HL-60 (cell line): ENCODE data around the gene SPOP.

Experiments used
- DNase-seq, 2 experiments: peaks; one replicate each; pipeline ENCODE4 v3.0.0-alpha.2; 2010 to 2020; ENCODE audit warnings: low read depth in 1 of 2, low spot score in 1 of 2
- H3K27ac ChIP-seq: fragments of 250-450 bp; sonication (Bioruptor Pico); replicated peaks from 2 replicates; pipeline ENCODE4 v1.5.1; 2020; ENCODE audit warnings: mild to moderate bottlenecking, moderate library complexity
- H3K27me3 ChIP-seq: fragments of 250-450 bp; sonication (Bioruptor Pico); 2 replicates; pipeline ENCODE4 v1.5.1; 2021; ENCODE audit warnings: mild to moderate bottlenecking, moderate library complexity; ENCODE audit not compliant: insufficient read depth, poor library complexity, severe bottlenecking
- H3K4me3 ChIP-seq: replicated peaks from 2 replicates; pipeline ENCODE4 v1.5.1; 2011; ENCODE audit warnings: mild to moderate bottlenecking, control low read depth, low read length; ENCODE audit not compliant: insufficient read depth
- CTCF ChIP-seq: IDR thresholded peaks from one replicate; pipeline ENCODE4 v1.5.1; 2011; ENCODE audit warnings: low read length, control low read depth, inconsistent platforms; ENCODE audit not compliant: insufficient read depth
- GABPA ChIP-seq: IDR thresholded peaks from 2 replicates; pipeline ENCODE4 v1.6.1; 2012; ENCODE audit warnings: low read depth
- POLR2AphosphoS5 ChIP-seq: IDR thresholded peaks from 2 replicates; pipeline ENCODE4 v1.6.1; 2012; ENCODE audit warnings: low read depth
- REST ChIP-seq: IDR thresholded peaks from 2 replicates; pipeline ENCODE4 v1.6.1; 2012; ENCODE audit warnings: low read depth; ENCODE audit not compliant: insufficient replicate concordance
- SPI1 ChIP-seq: IDR thresholded peaks from 2 replicates; pipeline ENCODE4 v1.6.1; 2012; ENCODE audit warnings: low read depth, mild to moderate bottlenecking, borderline replicate concordance

SPOP gene

GRCh38 chr17:49687878-49688491 is 10.1 kb upstream of the SPOP start:
- peak overlapping the region; percentile 20; the same call in 1 of the 2 replicates for H3K27ac ChIP-seq
- H3K4me3 ChIP-seq, result no peak overlapping the region
- no peaks in the 10 kb centered on the region for H3K27me3 ChIP-seq
- DNase-seq, result no peak
- TF ChIP-seq SPI1 (peak; percentile 43; the same call in 1 of the 2 replicates), REST (no peak)

- Histone ChIP-seq H3K27ac (no peak overlapping the region), H3K27me3 (no peaks in the 10 kb centered on the region), H3K4me3 (no peak overlapping the region)
- DNase-seq, result no peak
- peak; percentile 87 for TF ChIP-seq SPI1
- no peak for TF ChIP-seq CTCF
Measured at GRCh38 chr17:49681106-49681979, 3.4 kb upstream of the SPOP start.

GRCh38 chr17:49680314-49680713 is 2.4 kb upstream of the SPOP start:
- no peaks in the 10 kb centered on the region for H3K27me3 ChIP-seq
- DNase-seq, result no peak
- no peak overlapping the region for H3K4me3 ChIP-seq
- TF ChIP-seq REST (no peak), SPI1 (no peak), CTCF (no peak), GABPA (no peak), POLR2AphosphoS5 (no peak)
- no peak overlapping the region for H3K27ac ChIP-seq

GRCh38 chr17:49677134-49677932 is 564 bp downstream of the SPOP start:
- TF ChIP-seq CTCF (no peak), POLR2AphosphoS5 (peak; percentile 27; the same call in 1 of the 2 replicates)
- peak; percentile 85 to 95 for DNase-seq
- Histone ChIP-seq H3K4me3 (peak overlapping the region; percentile 76), H3K27ac (peak overlapping the region; percentile 88), H3K27me3 (no peaks in the 10 kb centered on the region)
